Measurements from ENCODE around the gene VTN. TPM values are rescaled to one million over a fixed set of nuclear protein-coding genes. Genes with fewer than 3 reads are reported as not detected.

VTN gene
- total RNA-seq, 4 donors from 2014 or later: 0.33 to 0.39 TPM; not detected in 2

- Histone ChIP-seq H3K36me3 (peaks cover 19 to 33% of the 10 kb centered on the region in 2 donors), H3K9me3 (no peaks in the 10 kb centered on the region), H3K27ac (no peak overlapping the region), H3K4me3 (replicated peaks in 1 of 3) (no peak overlapping the region), H3K27me3 (no peaks in the 10 kb centered on the region), H3K4me1 (no peaks in the 10 kb centered on the region)
- no peak for DNase-seq
- WGBS, 2 donors: 92 to 97% methylated on average over 9 of the region's 9 CpGs
- TF ChIP-seq CTCF (IDR thresholded peaks at IDR 0.05): no peak
- no peak for TF ChIP-seq POLR2A (IDR thresholded peaks at IDR 0.05)
- intact Hi-C loops (cut with DNase I): no loop called here
Measured at GRCh38 chr17:28327031-28327607, 43.0 kb downstream of the VTN start.

- Histone ChIP-seq H3K9me3 (no peaks in the 10 kb centered on the region), H3K27me3 (no peaks in the 10 kb centered on the region), H3K4me3 (replicated peaks in 1 of 3) (no peak overlapping the region), H3K4me1 (no peaks in the 10 kb centered on the region), H3K36me3 (peaks cover 19 to 26% of the 10 kb centered on the region in 2 donors), H3K27ac (no peak overlapping the region)
- 86 to 89% methylated on average over 7 of the region's 7 CpGs for WGBS, 2 donors
- no peak for TF ChIP-seq CTCF (IDR thresholded peaks at IDR 0.05)
- TF ChIP-seq POLR2A (IDR thresholded peaks at IDR 0.05): no peak
- intact Hi-C loops (cut with DNase I): no loop called here
- DNase-seq: no peak
Measured at GRCh38 chr17:28326114-28326513, 44.0 kb downstream of the VTN start.

- H3K27me3 ChIP-seq: no peaks in the 10 kb centered on the region
- H3K9me3 ChIP-seq: no peaks in the 10 kb centered on the region
- H3K4me3 ChIP-seq (replicated peaks in 1 of 3): no peak overlapping the region
- intact Hi-C loops (cut with DNase I): no loop called here
- peaks cover 15 to 17% of the 10 kb centered on the region in 2 donors for H3K36me3 ChIP-seq
- no peak for TF ChIP-seq CTCF (IDR thresholded peaks at IDR 0.05)
- TF ChIP-seq POLR2A (IDR thresholded peaks at IDR 0.05): no peak
- H3K27ac ChIP-seq: no peak overlapping the region
- WGBS, 2 donors: 66 to 69% methylated on average over 5 of the region's 5 CpGs
- H3K4me1 ChIP-seq: no peaks in the 10 kb centered on the region
- no peak for DNase-seq
Measured at GRCh38 chr17:28325211-28325610, 44.9 kb downstream of the VTN start.

GRCh38 chr17:28324781-28325180 lies 45.3 kb downstream of the VTN start:
- peaks cover 15% of the 10 kb centered on the region in 2 donors for H3K36me3 ChIP-seq
- H3K4me3 ChIP-seq (replicated peaks in 1 of 3): no peak overlapping the region
- H3K9me3 ChIP-seq: no peaks in the 10 kb centered on the region
- H3K27me3 ChIP-seq: no peaks in the 10 kb centered on the region
- intact Hi-C loops (cut with DNase I): no loop called here
- H3K4me1 ChIP-seq: peaks cover 1 to 2% of the 10 kb centered on the region in 2 donors
- TF ChIP-seq CTCF (IDR thresholded peaks at IDR 0.05) (no peak), POLR2A (IDR thresholded peaks at IDR 0.05) (no peak)
- 92% methylated on average over 3 of the region's 3 CpGs for WGBS, 2 donors
- DNase-seq: no peak
- no peak overlapping the region for H3K27ac ChIP-seq

- DNase-seq: no peak
- H3K27me3 ChIP-seq: no peaks in the 10 kb centered on the region
- no peak overlapping the region for H3K27ac ChIP-seq
- H3K36me3 ChIP-seq: peaks cover 11% of the 10 kb centered on the region in 2 donors
- no peak for TF ChIP-seq CTCF (IDR thresholded peaks at IDR 0.05)
- no peaks in the 10 kb centered on the region for H3K9me3 ChIP-seq
- WGBS, 2 donors: 82 to 84% methylated on average over 5 of the region's 5 CpGs
- intact Hi-C loops (cut with DNase I): no loop called here
- H3K4me1 ChIP-seq: peaks cover 6% of the 10 kb centered on the region in 2 donors
- H3K4me3 ChIP-seq (replicated peaks in 1 of 3): no peak overlapping the region
Measured at GRCh38 chr17:28324267-28324745, 45.8 kb downstream of the VTN start.

Data from thyroid gland (tissue), 4 donors.